ENCODE measurements around the gene GABRB1. TPM values are rescaled to one million over a fixed set of nuclear protein-coding genes. Genes with fewer than 3 reads are reported as not detected.

Gene GABRB1
- polyA plus RNA-seq, 2 of the 4 experiments (the other 2 are of a cell fraction), result not detected

DNA sequence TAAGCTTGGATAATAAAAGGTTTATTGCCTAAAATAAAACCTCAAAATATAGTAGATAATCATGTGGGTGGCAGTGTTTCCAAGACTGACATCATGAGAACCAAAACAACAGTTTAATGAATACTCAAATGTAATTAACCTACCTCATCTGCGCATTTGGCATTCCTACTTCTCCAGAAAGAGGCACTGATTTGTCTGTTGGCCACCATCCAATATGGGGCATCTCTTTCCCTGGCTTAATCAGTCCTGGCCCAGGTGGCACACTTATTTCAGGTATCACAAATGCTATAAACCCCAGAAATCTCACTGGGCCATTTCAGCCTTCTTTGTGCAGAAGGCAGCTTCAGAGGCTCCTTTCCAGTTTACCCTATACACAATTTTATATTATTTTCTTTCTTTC, 239.9 kb downstream of the GABRB1 start:
- DNase-seq (ENCODE audit: low read depth in 1 of 2, low spot score in 1 of 2) (no peak), FAIRE-seq (no peak), ATAC-seq (no peak)
- no peak overlapping the region for H3K4me3 ChIP-seq
- 0% methylated on average over 1 of the region's 1 CpG for WGBS (ENCODE audit: missing lambda C conversion rate)
- TF ChIP-seq KDM1A (IDR thresholded peaks at IDR 0.05; ENCODE audit: low read depth) (no peak), CBX2 (IDR thresholded peaks at IDR 0.05; ENCODE audit: borderline replicate concordance, low read depth) (no peak), HEYL (CRISPR knock-in tag; IDR thresholded peaks at IDR 0.05) (no peak), ZSCAN20 (CRISPR knock-in tag; IDR thresholded peaks at IDR 0.05) (no peak), HOXB13 (CRISPR knock-in tag; IDR thresholded peaks at IDR 0.05; ENCODE audit: low read depth) (no peak), RARB (CRISPR knock-in tag; IDR thresholded peaks at IDR 0.05) (no peak), ZNF302 (CRISPR knock-in tag; IDR thresholded peaks at IDR 0.05) (no peak), CEBPB (IDR thresholded peaks at IDR 0.05) (no peak), HDAC2 (IDR thresholded peaks at IDR 0.05) (no peak), JUNB (IDR thresholded peaks at IDR 0.05) (no peak), KDM5A (IDR thresholded peaks at IDR 0.05) (no peak)
- TF ChIP-seq, protein P1, sequence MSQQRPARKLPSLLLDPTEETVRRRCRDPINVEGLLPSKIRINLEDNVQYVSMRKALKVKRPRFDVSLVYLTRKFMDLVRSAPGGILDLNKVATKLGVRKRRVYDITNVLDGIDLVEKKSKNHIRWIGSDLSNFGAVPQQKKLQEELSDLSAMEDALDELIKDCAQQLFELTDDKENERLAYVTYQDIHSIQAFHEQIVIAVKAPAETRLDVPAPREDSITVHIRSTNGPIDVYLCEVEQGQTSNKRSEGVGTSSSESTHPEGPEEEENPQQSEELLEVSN (IDR thresholded peaks at IDR 0.05; ENCODE audit: borderline replicate concordance, low read depth), result no peak
- TF ChIP-seq, protein P2, sequence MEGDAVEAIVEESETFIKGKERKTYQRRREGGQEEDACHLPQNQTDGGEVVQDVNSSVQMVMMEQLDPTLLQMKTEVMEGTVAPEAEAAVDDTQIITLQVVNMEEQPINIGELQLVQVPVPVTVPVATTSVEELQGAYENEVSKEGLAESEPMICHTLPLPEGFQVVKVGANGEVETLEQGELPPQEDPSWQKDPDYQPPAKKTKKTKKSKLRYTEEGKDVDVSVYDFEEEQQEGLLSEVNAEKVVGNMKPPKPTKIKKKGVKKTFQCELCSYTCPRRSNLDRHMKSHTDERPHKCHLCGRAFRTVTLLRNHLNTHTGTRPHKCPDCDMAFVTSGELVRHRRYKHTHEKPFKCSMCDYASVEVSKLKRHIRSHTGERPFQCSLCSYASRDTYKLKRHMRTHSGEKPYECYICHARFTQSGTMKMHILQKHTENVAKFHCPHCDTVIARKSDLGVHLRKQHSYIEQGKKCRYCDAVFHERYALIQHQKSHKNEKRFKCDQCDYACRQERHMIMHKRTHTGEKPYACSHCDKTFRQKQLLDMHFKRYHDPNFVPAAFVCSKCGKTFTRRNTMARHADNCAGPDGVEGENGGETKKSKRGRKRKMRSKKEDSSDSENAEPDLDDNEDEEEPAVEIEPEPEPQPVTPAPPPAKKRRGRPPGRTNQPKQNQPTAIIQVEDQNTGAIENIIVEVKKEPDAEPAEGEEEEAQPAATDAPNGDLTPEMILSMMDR (IDR thresholded peaks at IDR 0.05), result no peak
- TF ChIP-seq, protein P3, sequence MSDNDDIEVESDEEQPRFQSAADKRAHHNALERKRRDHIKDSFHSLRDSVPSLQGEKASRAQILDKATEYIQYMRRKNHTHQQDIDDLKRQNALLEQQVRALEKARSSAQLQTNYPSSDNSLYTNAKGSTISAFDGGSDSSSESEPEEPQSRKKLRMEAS (IDR thresholded peaks at IDR 0.05), result no peak
- TF ChIP-seq, protein P4, sequence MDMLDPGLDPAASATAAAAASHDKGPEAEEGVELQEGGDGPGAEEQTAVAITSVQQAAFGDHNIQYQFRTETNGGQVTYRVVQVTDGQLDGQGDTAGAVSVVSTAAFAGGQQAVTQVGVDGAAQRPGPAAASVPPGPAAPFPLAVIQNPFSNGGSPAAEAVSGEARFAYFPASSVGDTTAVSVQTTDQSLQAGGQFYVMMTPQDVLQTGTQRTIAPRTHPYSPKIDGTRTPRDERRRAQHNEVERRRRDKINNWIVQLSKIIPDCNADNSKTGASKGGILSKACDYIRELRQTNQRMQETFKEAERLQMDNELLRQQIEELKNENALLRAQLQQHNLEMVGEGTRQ (IDR thresholded peaks at IDR 0.05), result no peak
- H3K4me2 ChIP-seq, result no peak overlapping the region
- H3K4me1 ChIP-seq, result no peaks in the 10 kb centered on the region
- no peak overlapping the region for H3K27ac ChIP-seq
- ChIA-PET CTCF (no interaction called here), POLR2A (no interaction called here)
- H3K9me3 ChIP-seq, result no peaks in the 10 kb centered on the region

DNA sequence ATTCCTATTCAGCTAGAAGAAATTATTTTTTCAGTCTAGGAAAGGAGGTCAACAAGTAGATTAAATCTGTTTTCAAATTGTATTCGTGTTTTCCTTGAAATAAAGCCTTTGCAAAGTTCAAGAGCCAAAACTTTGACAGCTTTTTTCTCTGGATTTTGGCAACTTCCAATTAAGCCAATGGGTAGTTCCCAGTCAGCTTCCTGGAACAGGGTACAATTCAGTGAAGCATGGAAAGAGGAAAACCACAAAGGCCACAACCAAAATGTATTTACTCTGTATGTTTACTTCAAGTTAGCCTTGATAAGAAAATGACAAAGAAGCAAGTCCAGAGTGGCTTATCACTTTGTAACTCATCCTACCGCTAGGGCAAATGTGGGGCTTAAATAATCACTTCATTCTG, 243.5 kb downstream of the GABRB1 start:
- Histone ChIP-seq H3K4me2 (no peak overlapping the region), H3K9me3 (no peaks in the 10 kb centered on the region), H3K4me1 (no peaks in the 10 kb centered on the region), H3K27ac (no peak overlapping the region), H3K4me3 (no peak overlapping the region)
- 4% methylated on average over 2 of the region's 2 CpGs for WGBS (ENCODE audit: missing lambda C conversion rate)
- ATAC-seq (no peak), DNase-seq (ENCODE audit: low read depth in 1 of 2, low spot score in 1 of 2) (no peak), FAIRE-seq (no peak)
- TF ChIP-seq CHD2 (IDR thresholded peaks at IDR 0.05; ENCODE audit: low read length, partially characterized antibody), result no peak
- TF ChIP-seq CBX8 (IDR thresholded peaks at IDR 0.05), result no peak
- TF ChIP-seq SREBF2 (IDR thresholded peaks at IDR 0.05), result no peak
- TF ChIP-seq, protein P1 (IDR thresholded peaks at IDR 0.05; ENCODE audit: borderline replicate concordance, low read depth), result no peak
- TF ChIP-seq TP53 (CRISPR knock-in tag; IDR thresholded peaks at IDR 0.05), result no peak
- TF ChIP-seq, protein P2 (IDR thresholded peaks at IDR 0.05), result no peak
- no peak for TF ChIP-seq MYC (IDR thresholded peaks at IDR 0.05; ENCODE audit: borderline replicate concordance, low read length)
- TF ChIP-seq CHD4 (IDR thresholded peaks at IDR 0.05; ENCODE audit: borderline replicate concordance), result no peak
- TF ChIP-seq EHMT2 (IDR thresholded peaks at IDR 0.05; ENCODE audit: low read depth), result no peak
- no peak for TF ChIP-seq POLR2AphosphoS2 (conservative IDR thresholded peaks at IDR 0.05; ENCODE audit: low read length)
- no peak for TF ChIP-seq SMC3 (IDR thresholded peaks at IDR 0.05)
- no peak for TF ChIP-seq PHF8 (IDR thresholded peaks at IDR 0.05; ENCODE audit: borderline replicate concordance, low read depth)
- no peak for TF ChIP-seq HDAC2 (IDR thresholded peaks at IDR 0.05)
- no peak for TF ChIP-seq RAD21 (conservative IDR thresholded peaks at IDR 0.05 in 1 of 2, IDR thresholded peaks at IDR 0.05 in 1 of 2)
- TF ChIP-seq, protein P4 (IDR thresholded peaks at IDR 0.05), result no peak
- CTCF ChIA-PET, result no interaction called here
- POLR2A ChIA-PET, result no interaction called here
